IPS-18a (cell line): Measurements from ENCODE around the gene ATP8A2.
"Not testable (repeated sequence)": the region's sequence is repeated elsewhere in the genome, so short reads cannot be mapped to it uniquely, and the experiment has no call there.

Experiments used
- H3K27ac ChIP-seq: one replicate; pipeline ENCODE4 v1.5.1; 2013; ENCODE audit warnings: low read length
- H3K27me3 ChIP-seq: one replicate; pipeline ENCODE4 v1.6.1; 2013; ENCODE audit warnings: mild to moderate bottlenecking, low read length; ENCODE audit not compliant: control insufficient read depth, insufficient read depth
- H3K36me3 ChIP-seq: one replicate; pipeline ENCODE4 v1.6.1; 2013; ENCODE audit warnings: low read depth, low read length; ENCODE audit not compliant: control insufficient read depth
- H3K4me1 ChIP-seq: one replicate; pipeline ENCODE4 v1.6.1; 2013; ENCODE audit warnings: low read depth, low read length; ENCODE audit not compliant: control insufficient read depth
- H3K4me3 ChIP-seq: one replicate; pipeline ENCODE4 v1.5.1; 2013; ENCODE audit warnings: low read length
- H3K9ac ChIP-seq: one replicate; pipeline ENCODE4 v1.6.1; 2013; ENCODE audit warnings: mild to moderate bottlenecking, low read length, moderate library complexity
- H3K9me3 ChIP-seq: one replicate; pipeline ENCODE4 v1.6.1; 2013; ENCODE audit warnings: low read depth, low read length; ENCODE audit not compliant: control insufficient read depth

The ATP8A2 gene

DNA sequence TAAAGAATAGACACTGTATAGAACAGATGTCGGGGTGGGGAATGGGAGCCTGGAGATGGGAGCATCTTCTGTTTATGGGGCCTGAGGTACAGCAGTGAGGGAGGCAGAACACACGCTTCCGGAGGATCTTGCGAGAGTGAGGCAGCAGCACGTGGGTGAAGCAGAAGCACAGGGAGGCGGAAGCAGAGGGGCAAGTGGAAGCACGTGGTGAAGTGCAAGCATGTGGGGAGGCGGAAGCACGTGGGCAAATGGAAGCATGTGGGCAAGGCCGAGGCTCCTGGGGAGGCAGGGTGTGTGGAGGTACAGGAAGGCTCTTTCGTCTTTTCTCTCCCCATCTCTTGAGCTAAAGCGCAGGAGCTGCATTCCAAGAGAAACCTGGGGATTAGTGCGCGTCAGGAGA, 198.4 kb downstream of the ATP8A2 start:
- H3K27me3 ChIP-seq: no peaks in the 10 kb centered on the region
- H3K4me3 ChIP-seq: no peak overlapping the region
- no peaks in the 10 kb centered on the region for H3K4me1 ChIP-seq
- H3K27ac ChIP-seq: no peak overlapping the region
- no peak overlapping the region for H3K9ac ChIP-seq
- no peaks in the 10 kb centered on the region for H3K9me3 ChIP-seq
- H3K36me3 ChIP-seq: no peaks in the 10 kb centered on the region

DNA sequence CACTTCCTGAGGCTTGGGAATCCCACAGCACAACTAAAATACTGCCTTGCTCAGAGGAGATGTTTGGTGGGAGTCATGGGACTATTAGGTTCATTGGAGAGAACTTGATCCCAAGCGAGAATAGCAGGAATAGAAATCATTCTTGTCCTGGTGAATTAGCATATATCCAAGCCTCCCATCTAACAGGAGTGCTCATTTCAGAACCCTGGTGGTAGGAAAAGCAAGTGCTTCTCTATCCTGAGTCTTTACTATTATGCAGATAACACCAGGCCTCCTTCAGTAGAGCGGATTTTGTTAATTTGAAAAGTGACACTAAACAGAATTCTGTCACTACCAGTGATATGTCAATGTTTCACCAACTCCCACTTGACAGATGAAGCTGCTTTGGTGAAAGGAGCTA, 199.5 kb downstream of the ATP8A2 start:
- Histone ChIP-seq H3K36me3 (no peaks in the 10 kb centered on the region), H3K4me1 (no peaks in the 10 kb centered on the region), H3K9me3 (no peaks in the 10 kb centered on the region), H3K9ac (no peak overlapping the region), H3K4me3 (no peak overlapping the region), H3K27ac (no peak overlapping the region), H3K27me3 (no peaks in the 10 kb centered on the region)

DNA sequence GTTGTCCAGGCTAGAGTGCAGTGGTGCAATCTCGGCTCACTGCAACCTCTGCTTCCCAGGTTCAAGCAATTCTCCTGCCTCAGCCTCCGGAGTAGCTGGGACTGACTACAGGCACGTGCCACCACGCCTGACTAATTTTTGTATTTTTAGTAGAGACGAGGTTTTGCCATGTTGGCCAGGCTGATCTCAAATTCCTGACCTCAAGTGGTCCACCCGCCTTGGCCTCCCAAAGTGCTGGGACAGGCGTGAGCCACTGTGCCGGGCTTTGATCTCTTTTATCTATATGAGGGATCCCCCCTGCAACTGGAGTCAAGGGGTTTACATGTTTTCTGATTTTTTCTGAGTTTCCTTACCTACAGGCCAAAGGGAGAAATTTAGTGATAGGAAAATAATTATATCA, 200.4 kb downstream of the ATP8A2 start:
- H3K9me3 ChIP-seq, H3K4me3 ChIP-seq, H3K9ac ChIP-seq, H3K27me3 ChIP-seq, H3K27ac ChIP-seq, H3K36me3 ChIP-seq, H3K4me1 ChIP-seq: not testable (repeated sequence)

DNA sequence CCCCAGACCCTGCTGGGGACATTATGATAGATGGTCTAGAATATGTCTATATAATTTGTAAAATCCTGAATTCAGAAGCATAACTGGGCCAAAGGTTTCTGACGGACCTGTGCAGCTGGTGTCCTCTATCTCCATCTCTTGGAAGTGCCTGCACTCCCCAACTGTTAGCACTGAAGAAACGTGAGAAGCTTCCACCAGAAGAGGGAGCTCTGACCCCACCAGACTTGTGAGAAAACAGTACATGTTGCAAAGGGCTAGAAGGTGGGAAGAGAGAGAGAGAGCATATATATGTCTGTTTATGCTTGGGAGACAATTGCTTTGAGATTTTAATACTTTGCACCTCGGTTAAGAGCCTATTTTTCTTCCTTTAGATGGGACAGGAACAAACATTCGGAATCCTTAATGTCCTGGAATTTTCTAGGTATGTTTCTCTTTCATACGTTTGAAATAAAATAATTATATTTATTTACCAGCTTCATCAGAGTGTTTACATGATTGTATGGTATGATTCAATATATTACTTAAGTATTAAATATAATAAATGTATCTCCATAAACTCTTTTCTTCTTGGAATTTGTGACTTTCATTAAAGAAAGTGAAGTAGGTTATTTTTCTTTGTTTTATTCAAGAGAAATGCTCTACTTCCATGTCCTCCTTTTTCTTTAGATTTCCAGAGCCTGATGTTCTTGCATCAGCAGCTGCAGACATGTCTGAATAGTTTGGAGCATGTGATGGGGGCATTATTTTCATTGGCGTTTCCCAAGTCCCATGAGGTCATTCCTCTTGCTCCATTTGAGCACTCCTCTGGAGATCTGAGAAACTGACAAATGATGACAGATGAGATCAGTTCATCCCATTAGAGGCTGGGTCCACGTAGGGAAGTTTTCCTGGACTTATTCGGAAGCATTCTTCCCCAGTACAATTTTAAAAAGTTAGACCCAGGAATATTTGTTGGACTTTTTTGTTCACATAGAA, 202.9 kb downstream of the ATP8A2 start:
- Histone ChIP-seq H3K27me3 (no peaks in the 10 kb centered on the region), H3K4me1 (no peaks in the 10 kb centered on the region), H3K27ac (no peak overlapping the region), H3K9ac (no peak overlapping the region), H3K4me3 (no peak overlapping the region), H3K36me3 (no peaks in the 10 kb centered on the region), H3K9me3 (no peaks in the 10 kb centered on the region)

DNA sequence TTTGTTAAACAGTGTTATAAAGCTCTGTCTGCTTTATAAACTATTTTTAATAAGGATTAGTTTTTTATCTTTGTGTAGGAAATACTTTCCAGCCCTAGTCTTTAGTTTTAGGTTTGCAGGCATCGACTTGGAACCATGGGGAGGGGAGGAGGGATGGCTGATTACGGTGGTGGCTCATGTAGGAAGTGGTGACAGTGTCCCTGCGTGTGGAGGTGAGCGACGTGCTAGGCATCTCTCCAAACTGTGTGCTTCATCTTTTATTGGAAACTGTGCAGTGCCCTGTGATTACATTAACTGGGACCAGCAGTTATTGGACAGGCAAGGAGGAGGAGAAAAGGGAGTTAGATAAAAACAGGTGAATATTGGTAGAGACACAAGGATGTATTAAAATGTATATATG, 203.8 kb downstream of the ATP8A2 start:
- Histone ChIP-seq H3K9ac (no peak overlapping the region), H3K36me3 (no peaks in the 10 kb centered on the region), H3K27me3 (no peaks in the 10 kb centered on the region), H3K4me3 (no peak overlapping the region), H3K4me1 (no peaks in the 10 kb centered on the region), H3K9me3 (no peaks in the 10 kb centered on the region), H3K27ac (no peak overlapping the region)

DNA sequence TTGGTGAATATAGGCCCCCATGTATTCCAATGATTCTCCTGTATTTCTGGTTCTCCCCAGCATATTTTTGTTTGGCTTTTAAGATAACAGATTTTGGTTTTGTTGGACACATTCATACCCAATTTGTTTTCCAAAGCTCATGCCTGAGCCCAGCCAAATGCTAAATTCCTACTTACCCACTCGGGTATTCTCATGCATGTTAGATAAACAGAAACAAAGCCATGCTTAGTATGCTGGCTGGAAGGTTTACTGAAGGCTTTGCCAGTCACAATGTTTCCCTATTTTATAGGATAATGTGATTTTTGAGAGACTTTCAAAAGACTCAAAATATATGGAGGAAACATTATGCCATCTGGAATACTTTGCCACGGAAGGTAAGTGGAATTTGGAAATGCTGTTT, 206.8 kb downstream of the ATP8A2 start:
- Histone ChIP-seq H3K27ac (no peak overlapping the region), H3K36me3 (peaks cover 4% of the 10 kb centered on the region), H3K4me1 (no peaks in the 10 kb centered on the region), H3K9me3 (no peaks in the 10 kb centered on the region), H3K4me3 (no peak overlapping the region), H3K9ac (no peak overlapping the region), H3K27me3 (no peaks in the 10 kb centered on the region)

DNA sequence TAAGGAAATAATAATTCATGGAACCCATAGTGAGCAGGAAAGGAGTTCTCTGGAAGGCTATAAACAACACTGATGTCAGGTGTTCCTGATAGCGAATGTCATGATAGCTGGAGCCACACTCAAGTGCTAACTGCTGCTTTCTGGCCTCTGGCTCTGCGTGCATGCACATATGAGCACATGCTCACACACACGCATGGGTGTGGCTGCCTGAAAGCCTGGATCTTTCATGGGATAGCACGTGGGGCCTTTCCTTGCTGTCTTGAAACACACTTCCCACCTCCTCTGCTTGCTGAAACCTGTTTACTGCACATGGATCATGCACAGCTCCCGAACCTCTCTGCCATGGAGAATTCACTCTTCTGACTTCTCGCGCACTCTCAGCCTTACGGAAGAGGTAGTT, 207.4 kb downstream of the ATP8A2 start:
- H3K9ac ChIP-seq: no peak overlapping the region
- no peaks in the 10 kb centered on the region for H3K27me3 ChIP-seq
- no peak overlapping the region for H3K4me3 ChIP-seq
- H3K9me3 ChIP-seq: no peaks in the 10 kb centered on the region
- no peak overlapping the region for H3K27ac ChIP-seq
- H3K4me1 ChIP-seq: no peaks in the 10 kb centered on the region
- peaks cover 4% of the 10 kb centered on the region for H3K36me3 ChIP-seq

DNA sequence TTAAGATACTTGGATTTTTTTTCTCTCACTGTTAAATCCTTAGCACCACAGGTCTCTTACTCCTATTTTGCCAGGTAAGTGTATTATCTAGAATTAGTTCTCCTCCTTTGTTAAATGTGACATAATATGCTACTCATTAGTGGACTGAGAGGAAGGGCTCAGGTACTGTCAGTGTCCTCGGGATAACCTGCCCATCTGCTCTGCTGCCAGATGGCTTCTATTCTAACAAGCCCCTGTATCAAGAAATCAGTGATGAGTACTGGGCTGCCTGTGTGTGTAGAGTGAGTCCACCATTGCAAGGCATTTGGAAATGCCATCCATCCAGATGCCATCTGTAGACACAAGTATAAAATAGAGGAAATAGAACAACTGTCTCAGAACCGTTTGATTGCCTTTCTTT, 209.6 kb downstream of the ATP8A2 start:
- Histone ChIP-seq H3K4me3 (no peak overlapping the region), H3K27me3 (no peaks in the 10 kb centered on the region)

DNA sequence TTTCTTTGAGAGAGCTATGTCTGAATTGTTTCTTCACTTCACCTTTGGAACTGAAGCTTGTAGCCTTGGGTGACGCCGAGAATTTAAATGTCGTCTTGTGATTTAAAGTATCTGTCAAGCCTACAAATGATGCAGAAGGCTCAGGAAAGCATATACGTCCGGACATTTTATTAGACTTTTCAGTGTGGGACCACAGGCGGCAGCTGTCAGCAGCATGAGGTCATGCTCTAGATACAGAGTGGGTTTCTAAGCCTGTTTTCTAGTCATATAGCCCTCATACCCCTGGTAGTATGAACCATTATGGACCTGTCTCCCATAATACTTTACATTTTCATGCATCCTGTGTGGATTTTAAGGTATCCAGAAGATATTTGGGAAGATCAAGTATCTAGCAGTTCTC, 212.3 kb downstream of the ATP8A2 start:
- H3K27me3 ChIP-seq: no peaks in the 10 kb centered on the region
- H3K36me3 ChIP-seq: peaks cover 4% of the 10 kb centered on the region
- H3K9me3 ChIP-seq: no peaks in the 10 kb centered on the region
- peaks cover 22% of the 10 kb centered on the region for H3K4me1 ChIP-seq
- H3K9ac ChIP-seq: no peak overlapping the region
- H3K27ac ChIP-seq: no peak overlapping the region
- H3K4me3 ChIP-seq: no peak overlapping the region

More for the DNA sequence above, 209.6 kb downstream of the ATP8A2 start:
- Histone ChIP-seq H3K27ac (no peak overlapping the region), H3K9ac (no peak overlapping the region), H3K9me3 (no peaks in the 10 kb centered on the region), H3K36me3 (peaks cover 4% of the 10 kb centered on the region), H3K4me1 (peaks cover 5% of the 10 kb centered on the region)

DNA sequence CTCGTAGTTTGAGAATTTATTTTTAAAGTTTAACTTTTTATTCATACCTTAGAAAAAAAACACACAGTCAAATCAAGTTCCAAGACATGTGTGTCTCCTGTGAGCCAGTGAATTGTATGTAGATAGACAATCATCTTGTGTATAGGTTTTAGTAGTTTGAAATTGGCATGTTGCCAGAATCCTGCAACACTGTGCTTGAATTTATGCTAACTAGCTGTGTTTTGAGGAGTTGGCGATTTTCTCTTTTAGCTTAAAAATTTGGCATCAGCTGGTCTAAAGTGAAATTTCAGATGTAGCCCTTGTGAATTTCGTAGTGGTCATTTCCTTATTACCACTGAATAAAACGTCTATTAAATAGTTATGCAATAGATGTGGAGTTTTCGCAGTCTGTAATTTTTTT, 213.2 kb downstream of the ATP8A2 start:
- H3K4me1 ChIP-seq: peaks cover 22% of the 10 kb centered on the region
- H3K9me3 ChIP-seq: no peaks in the 10 kb centered on the region
- H3K27ac ChIP-seq: no peak overlapping the region
- H3K4me3 ChIP-seq: no peak overlapping the region
- H3K36me3 ChIP-seq: peaks cover 4% of the 10 kb centered on the region
- no peaks in the 10 kb centered on the region for H3K27me3 ChIP-seq
- H3K9ac ChIP-seq: no peak overlapping the region

DNA sequence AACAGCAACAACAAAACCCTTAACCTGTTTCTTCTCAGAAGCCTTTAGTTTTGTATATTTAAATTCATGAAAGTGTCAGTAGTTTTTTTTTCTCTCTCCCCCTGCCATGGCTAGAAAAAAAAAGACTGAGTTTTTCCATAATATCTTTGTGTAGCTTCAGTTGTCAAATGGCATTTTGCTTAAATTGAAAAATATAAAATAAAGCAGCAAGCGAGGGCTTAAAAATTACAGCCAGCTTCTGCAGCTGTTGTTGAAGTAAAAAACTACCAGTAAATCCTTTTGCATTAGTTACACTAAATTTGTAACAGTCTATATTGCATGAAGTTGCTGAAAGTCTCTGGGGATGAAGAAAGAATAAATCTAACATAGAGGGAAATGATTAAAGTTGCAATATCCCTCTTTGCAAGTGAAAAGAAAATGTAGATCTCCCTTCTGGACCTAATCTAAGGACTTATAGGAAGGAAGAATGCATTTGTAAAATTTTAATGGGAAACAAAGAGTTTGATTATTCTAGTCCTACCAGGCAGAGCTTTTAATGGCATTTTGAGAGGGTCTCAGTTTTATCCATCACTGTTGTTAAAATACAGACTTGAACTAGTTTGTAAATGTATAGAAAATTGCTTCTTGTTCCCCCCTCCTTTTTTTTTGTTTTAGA, 215.7 kb downstream of the ATP8A2 start:
- Histone ChIP-seq H3K27me3 (no peaks in the 10 kb centered on the region), H3K9me3 (no peaks in the 10 kb centered on the region), H3K4me1 (peaks cover 22% of the 10 kb centered on the region)

More for the DNA sequence above, 215.7 kb downstream of the ATP8A2 start:
- Histone ChIP-seq H3K9ac (no peak overlapping the region), H3K27ac (no peak overlapping the region), H3K36me3 (no peaks in the 10 kb centered on the region), H3K4me3 (no peak overlapping the region)
